Stimulated activated naive CD8-positive, alpha-beta T cell treated with anti-CD3 and anti-CD28 coated beads, Interleukin-15, Interleukin-2, amounts not matched to agents 100 U/mL and 50 U/mL, for 24 hours (primary cell): ENCODE results near the gene STEAP1B.
A peak's percentile ranks its signal among the peaks of the same experiment; 100 is the strongest.
"Not testable (repeated sequence)": the region's sequence is repeated elsewhere in the genome, so short reads cannot be mapped to it uniquely, and the experiment has no call there.

Experiments
- ATAC-seq: fragments of 150-1000 bp; cut with Tn5 transposase; one replicate; pipeline ENCODE4 v1.10.0; 2021
- DNase-seq: peaks from one replicate; pipeline ENCODE4 v3.0.0; 2021

STEAP1B gene

DNA sequence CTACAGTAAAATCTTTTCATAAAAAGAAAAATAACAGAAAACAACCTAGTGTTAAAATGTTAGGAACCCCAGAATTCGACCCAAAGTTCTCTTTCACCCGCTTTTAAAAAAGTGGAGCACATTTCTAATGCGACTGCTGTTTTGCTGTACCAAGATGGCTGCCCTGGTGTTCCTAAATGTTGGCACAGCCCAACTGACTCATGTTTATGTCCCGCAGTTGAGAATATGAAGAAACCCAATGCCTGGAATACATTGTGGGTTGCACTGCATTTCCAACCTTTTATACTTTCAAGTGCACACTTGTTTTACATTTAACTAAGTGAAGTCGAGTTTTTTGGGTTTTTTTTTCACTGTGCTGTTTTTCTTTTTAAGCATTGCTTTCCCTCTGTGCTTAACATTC, 944 bp downstream of the STEAP1B start:
- no peak for ATAC-seq
- DNase-seq: no peak

DNA sequence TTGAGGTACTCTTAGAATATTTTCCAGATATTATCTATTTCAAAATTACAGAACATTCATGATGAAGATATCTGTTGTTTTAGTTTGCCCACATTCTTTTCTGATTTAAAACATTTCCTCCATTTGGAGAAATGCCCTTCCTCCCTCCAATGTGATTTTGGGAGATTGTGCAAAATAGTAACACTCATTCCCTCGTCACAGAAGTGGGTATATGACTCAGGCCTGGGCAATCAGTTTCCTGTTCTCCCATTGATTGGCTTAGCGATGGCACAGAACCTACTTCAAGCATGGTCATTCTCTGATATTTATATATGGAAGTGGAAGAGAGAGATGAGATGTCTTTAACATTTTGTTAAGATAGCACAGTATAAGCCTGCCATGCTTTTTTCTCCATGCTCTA, 3.1 kb downstream of the STEAP1B start:
- not testable (repeated sequence) for ATAC-seq, DNase-seq

DNA sequence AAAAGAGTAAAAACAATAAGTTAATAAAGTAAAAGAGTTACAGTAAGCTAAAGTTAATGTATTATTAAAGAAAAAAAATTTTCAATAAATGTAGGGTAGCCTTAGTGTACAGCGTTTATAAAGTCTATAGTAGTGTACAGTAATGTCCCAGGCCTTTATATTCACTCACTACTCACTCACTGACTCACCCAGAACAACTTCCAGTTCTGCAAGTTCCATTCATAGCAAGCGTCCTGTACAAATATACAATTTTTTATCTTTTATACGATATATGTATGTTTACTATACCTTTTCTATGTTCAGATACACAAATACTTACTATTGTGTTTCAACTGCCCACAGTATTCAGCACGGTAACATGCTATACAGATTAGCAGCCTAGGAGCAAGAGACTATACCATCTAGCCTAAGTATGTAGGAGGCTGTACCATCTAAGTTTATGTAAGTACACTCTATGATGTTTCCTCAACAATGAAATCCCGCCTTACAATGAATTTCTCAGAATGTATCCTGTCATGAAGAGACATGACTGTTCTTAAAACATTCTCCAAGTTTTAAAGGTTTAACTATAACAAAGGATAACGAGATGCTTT, 3.6 kb downstream of the STEAP1B start:
- not testable (repeated sequence) for DNase-seq, ATAC-seq

DNA sequence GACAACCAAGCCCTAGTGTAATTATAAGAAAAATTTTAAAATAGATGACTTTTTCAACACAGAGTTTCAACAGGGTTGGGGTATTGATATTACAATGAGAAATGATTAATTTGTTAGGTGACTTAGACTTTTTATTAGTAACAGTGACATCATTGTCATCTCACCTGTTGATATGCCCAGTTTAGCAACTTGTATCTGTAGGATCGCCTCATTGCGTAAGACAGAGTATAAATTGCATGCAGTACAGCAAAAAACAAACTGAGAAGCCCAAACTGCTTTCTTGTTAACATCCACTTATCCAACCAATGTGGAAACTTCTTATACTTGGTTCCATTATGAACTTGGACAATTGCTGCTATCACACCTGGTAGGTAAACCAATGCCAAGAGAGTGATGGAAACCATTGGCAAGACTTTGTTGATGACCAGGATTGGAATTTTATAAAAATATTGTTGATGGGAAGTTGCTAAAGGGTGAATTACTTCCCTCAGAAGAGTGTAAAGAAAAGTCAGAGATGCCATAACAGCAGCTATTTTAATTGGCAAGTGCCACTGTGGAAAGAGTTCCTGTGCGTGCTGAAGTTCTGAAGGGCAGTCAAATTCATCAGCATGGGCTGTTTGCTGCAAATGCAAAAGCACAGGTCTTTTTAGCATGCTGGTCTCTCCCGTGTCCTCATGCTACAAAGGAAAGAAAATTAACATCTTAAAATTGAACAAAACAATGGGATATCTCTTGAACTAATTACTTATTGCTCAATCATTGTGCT, 6.6 kb downstream of the STEAP1B start:
- not testable (repeated sequence) for ATAC-seq, DNase-seq

DNA sequence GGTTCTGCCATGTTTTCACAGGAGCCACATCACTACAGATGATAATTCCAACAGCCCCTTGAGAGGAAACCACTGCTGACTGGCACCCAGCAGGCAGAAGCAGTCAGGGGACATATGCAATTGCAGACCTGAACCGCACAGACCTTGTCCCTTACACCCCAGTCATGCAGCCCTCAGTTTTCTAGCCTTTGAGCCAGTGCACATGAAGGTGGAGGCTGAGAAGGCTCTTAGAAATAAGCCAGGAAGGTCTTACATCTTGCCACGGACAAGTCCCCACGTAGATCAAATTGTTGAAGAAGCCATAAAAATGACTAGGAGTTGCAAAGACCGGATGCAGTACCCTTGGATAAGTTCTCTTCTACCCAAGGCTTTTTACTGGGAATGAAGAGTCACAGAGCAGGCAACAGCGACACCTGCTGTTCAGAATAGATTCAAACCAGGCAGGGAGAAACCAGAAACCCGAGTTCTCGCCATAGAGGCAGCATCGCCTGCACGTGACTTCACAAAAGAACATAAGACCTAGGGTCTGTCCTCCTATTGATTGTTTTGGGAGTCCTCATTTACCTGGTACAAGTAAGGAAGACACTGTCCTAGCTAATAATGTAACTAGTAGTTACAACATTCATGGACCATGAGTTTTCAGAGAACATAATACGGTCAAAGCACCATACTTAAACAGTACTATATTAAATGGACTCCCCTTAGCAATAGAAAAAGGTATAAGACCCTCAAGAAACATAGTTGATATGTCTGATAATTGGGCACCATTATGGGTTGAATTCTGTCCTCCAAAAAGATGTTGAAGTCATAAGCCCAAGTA, 11.1 kb downstream of the STEAP1B start:
- ATAC-seq: no peak
- peak; percentile 65 for DNase-seq

DNA sequence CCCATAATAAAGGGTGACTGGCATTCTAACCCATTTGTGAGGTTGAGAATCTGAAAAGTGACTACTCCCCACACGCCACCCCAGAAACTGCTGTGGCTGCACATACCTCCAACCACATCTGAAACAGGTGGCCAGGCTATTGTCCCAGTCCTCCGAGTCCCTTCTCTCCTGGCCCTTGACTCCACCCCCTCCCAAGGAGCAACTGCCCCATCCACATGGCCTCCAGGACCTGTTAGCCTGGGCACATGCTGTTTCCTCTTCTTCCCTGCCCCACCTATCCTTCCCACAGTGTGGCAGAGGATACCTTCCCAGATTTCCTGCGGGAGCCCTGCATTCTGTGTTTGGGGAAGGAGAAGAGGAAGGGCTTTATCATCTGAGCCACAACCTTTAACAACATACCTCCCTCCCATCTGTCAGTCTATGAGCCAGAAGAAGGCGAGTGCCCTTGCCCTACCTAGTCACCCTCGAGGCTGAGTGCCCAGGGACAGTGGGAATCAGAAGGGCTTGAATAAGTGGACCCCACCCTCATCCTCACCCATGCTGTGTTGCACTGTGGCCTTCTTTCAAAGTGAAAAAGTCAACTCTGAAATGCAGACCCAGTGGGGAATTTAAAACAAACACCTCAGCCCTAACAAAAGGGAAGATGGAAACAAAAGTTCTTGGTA, 11.9 kb downstream of the STEAP1B start:
- DNase-seq: no peak
- no peak for ATAC-seq

DNA sequence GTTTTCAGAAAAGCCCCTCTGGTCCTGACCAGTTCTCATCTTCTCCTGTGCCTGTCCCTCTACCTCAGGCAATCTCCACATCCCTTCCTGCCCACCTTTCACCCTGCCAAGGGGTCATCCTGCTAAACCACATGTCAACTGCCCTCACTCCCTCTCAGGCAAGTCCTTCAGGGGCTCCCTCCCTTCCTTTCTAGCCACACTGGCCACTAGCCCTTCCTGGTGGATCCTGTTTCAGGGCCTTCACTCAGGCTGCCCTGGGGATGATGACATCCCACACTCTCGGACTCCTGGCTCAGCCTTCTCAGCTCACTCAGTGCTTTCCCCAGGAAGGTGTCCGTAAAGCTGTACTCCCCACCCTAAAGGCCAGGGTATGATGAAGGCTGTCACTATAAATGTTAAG, 13.4 kb downstream of the STEAP1B start:
- no peak for ATAC-seq
- DNase-seq: no peak

DNA sequence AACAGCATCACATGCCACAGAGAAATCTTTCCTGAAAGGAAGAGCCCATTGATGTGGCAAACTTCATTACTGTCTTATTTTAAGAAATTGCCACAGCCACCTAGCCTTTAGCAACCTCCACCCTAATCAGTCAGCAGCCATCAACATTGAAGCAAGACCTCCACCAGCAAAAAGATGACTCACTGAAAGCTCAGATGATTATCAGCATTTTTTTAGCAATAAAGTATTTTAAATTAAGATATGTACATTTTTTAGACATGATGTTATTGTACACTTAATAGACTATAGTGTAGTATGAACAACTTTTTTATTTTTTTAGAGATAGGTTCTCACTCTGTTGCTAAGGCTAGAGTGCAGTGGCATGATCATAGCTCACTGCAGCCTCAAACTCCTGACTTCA, 14.8 kb downstream of the STEAP1B start:
- no peak for DNase-seq
- no peak for ATAC-seq

DNA sequence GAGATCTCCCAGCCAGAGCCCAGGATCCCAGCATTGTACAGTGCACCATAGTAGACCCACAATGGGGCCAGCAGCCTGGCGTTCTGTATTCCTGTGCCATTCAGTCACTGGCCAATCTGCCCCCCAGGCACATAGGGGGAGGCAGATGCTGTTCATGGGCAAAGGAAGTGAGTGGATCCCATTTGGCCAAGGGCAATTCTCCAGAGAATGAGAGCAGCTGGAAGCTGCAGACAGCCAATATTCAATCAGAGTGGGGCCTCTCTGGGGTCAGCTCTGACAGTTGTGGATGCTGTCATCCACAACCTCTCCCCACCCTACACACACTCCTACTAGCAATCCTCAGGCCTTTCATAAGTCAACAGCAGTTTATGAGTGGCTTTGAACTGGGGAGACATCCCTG, 17.5 kb downstream of the STEAP1B start:
- DNase-seq (no peak), ATAC-seq (no peak)

DNA sequence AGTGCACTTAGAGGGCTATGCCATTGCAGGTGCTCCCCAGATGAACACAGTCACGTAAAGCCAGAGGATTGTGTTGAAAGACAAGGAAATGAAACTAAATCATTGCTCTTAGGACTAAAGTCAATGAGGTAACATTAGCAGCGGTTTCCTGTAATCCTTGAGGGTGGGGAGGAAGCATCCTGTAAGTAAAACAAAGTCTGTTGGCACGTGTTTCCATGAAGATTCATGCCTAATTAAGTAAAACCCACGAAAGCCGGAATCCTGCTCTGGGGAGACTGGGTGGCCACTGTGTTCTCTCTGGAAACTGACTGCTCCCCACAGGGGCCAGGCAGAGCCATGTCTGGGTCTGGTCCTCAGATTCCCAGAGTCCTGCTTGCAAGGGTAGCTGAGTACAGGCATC, 18.3 kb downstream of the STEAP1B start:
- no peak for ATAC-seq

DNA sequence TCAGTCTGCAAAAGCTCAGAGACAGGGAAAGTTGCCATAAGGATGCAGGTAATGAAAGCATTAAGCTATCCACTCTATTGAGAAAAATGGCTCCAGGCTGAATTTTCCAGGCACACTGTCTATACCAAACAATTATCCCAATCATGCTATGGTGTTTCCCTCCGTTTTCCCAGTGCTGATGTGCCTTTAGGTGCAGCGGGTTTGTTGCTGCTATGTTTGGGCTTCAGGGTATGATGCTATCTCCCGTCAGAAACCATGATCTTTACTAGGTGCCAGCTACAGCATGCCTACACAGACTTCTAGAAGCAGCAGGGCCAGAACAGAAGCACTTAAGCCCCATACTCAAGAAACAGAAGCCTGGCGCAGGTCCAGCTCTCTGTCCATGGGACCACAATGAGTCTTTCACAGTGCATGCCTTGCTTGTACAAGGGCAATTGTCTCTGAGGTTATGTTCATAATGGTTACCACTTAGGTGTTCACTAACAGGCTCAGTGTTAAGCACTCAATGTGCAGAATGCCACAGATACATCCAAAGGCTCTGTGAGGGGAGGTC, 19.4 kb downstream of the STEAP1B start:
- ATAC-seq (no peak), DNase-seq (no peak)

More for the DNA sequence above, 18.3 kb downstream of the STEAP1B start:
- DNase-seq: no peak

DNA sequence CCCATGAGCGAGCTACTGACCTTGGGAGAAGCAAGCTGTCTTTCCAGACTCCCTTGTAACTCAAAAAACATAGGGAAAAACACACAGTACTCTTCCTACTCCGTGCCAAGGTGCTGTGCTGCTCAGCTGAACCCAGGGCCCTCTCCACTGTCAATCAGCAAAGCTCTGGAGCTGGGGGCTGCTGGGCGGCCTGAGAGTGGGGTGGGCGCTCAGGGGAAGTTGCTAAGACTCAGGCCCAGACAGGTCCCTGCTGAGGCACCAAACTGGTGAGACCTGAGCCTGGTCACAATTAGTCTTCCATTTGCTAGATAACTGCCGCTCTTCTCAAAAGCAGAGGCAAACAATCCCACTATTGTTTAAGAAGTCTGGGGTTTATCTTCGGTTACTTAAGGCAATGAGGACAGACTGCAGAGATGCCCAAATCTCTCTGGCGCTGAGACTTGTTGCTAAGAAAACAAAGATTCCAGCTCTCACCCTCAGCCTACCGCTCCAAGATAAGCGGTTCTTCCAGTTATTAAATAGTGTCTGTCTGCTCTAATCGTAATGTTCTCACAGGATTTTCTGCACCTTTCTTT, 22.0 kb downstream of the STEAP1B start:
- no peak for ATAC-seq
- no peak for DNase-seq

DNA sequence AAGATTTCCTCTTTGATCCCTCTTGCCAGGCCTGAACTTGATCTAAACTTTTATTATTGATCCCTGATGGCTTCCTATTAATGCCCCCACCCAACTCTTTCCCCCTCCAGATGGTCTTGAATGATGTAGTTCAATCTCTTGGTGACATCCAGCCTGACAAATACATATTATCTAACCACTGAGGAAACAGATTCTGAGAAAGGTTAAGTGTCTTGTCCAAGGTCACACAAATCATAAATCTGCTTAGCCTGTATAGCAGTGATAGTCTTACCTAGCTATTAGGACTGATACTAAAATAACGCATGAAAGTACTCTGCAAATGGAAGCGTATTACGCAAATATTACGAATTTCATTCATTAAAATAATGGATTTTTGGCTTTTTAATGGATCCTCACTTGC, 22.7 kb downstream of the STEAP1B start:
- DNase-seq (no peak), ATAC-seq (no peak)

DNA sequence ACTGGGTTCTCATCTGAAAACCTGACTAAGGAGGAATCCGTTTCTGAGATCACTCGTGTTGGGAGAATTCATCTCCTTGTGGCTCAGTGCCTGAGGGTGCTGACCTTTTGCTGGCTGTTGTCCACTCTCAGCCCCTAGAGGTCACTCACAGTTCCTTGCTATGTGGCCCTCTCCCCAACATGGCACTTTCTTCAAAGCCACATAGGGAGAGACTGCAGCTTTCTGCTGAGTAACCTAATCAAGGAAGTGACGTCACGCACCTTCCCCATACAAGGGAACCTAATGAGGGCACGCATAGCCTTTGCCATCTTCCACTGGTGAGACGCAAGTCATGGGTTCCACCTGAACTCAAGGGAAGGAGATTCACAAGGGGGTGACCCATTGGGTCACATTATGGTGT, 23.2 kb downstream of the STEAP1B start:
- no peak for ATAC-seq
- DNase-seq: no peak

DNA sequence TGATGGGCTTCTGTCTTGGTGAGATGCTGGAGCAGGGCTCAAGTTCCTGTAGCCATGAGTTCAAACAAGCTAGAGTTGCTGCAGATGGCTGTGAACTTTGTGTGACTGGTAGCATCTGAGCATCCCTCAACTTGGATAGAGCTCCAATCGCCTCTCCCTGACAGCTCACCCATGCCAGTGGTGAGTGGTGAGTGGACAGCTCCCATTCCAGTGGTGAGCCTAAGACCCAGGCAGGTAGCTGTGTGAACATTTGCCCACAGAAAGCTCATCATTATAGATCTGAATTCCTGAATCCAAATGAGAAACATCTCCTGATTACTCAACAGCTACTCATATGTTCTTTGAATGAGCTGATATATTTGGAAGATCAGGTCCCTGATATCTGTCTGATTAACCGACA, 25.3 kb downstream of the STEAP1B start:
- DNase-seq (no peak), ATAC-seq (no peak)

DNA sequence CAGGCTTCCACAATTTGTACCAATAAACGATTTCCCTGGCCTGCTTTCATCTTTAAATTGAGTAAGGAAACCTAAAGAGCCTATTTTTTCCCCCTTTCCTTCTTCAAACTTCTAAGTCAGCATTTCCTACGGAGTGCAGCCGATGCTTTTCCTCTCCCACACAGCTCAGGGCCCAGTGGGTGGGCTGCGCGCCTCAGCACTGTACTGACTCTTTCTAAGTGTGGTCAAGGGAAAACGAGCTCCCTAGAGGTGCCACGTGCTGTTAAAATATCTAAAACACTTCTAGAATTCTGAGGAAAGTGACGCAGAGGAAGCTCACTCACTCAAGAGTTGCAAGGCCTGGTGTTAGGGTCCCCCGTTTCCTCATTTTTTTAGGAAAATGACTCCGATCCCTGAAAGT, 29.0 kb downstream of the STEAP1B start:
- DNase-seq (no peak), ATAC-seq (no peak)

DNA sequence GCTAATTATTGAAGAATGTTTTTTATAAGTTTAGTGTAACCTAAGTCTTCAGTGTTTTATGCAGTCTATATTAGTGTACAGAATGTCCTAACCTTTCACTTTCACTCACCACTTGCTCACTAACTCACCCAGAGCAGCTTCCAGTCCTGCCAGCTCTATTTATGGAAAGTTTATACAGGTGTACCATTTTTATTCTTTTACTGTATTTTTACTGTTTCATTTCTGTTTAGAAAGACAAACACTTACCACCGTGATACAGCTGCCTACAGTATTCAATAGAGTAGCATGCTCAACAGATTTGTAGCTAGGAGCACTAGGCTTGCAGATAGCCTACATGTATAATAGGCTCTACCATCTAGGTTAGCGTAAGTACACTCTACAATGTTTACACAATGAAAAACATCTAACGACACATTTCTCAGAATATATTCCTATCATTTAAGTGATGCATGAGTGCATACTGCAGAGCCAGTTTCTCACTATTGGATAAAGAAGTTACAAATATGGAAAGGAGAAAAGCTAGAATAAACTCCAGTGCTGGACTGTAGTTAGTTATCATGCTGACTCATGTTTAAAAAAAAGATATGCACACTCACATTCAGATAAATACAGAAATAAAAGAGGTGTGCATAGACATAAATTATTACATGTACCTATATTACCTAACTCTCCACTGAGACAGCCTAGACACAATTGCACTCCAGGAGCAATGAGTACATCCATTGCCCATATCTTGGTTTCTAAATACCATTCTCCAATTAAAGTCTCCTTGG, 30.4 kb downstream of the STEAP1B start:
- ATAC-seq (no peak), DNase-seq (no peak)

DNA sequence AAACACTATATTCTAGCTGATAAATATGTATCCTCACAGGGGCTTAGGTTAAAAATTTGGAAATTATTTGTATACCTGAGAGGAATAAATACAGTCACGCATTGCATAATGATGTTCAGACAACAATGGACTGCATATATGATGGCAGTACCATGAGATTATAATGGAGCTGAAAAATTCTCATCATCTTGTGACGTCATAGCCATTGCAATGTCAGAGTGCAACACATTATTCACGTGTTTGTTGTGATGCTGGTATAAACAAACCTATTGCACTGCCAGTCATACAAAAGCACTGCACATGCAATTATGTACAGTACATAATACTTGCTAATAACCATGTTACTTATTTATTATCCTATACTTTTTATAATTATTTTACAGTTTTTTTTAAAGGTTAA, 31.4 kb downstream of the STEAP1B start:
- DNase-seq (no peak), ATAC-seq (no peak)

DNA sequence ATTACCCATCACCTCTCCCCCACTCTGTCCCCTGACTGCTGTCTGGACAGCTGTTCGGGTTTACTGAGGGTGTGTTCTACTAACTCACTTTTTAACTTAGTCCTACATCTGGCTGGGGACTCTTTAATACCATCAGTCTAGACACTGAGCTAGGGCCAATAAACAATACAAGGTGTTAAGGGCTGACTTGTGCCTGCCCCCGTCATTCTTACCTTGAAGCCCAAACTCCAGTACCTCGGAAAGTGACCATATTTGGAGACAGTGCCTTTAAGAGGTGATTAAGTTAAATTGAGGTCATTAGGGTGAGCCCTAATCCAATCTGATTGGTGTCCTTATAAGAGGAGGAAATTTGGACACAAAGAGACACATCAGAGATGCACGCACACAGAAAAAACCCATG, 35.7 kb downstream of the STEAP1B start:
- DNase-seq: no peak
- ATAC-seq: no peak

DNA sequence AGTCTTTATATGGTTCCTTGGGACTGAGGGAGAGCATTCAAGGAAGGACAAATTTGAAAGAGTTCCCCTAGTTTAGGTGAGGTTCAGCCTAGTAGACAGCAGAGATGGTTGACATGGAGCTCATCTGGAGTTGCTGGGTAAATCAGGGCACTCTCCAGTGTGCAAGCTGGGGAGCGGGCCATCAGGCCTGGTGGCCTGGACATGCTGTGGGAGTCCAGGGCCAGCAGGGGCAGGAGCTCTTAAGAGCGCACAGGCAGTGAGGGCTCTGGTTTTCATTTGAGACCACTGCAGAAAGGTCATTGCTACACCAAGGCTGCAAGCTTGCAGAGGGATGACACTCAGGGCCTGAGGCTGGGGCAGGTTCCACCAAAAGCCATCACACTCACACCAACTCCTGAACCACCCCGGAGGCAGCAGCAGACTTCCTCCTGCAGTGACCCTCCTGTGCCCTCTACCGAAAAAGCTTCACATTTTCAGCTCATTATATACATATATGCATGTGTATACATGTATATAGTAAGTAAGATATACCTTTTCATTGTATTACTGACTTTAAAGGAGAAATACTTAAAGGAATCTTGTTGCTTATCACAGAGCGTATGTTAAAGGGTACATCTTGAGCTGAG, 39.5 kb downstream of the STEAP1B start:
- no peak for ATAC-seq
- no peak for DNase-seq

DNA sequence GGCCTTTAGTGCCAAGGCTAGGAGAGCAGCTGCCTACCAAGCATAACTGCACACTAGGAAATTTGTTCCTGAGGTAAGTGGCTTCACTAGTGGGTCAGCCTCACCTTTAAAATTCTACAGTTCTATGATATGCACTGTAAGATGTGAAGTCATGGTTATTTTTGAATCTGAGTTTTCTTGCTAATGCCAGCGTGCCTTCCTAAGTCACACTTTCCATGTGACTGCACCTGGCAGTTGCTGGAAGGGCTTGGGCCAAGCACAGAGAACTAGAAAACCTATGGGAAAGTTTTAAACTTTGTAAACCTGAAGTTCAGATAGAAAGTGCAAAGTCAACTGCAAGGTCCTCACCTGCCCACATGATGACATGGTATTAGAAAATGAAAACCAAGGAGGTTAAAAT, 42.5 kb downstream of the STEAP1B start:
- no peak for ATAC-seq

More for the DNA sequence above, 42.5 kb downstream of the STEAP1B start:
- no peak for DNase-seq
